EH (cell line): ENCODE measurements around the gene PCCA.
"Not testable (repeated sequence)": the region's sequence is repeated elsewhere in the genome, so short reads cannot be mapped to it uniquely, and the experiment has no call there.

Experiments
- DNase-seq: peaks from one replicate; pipeline ENCODE4 v3.0.0-alpha.2; 2015; ENCODE audit warnings: low read depth

Gene PCCA

DNA sequence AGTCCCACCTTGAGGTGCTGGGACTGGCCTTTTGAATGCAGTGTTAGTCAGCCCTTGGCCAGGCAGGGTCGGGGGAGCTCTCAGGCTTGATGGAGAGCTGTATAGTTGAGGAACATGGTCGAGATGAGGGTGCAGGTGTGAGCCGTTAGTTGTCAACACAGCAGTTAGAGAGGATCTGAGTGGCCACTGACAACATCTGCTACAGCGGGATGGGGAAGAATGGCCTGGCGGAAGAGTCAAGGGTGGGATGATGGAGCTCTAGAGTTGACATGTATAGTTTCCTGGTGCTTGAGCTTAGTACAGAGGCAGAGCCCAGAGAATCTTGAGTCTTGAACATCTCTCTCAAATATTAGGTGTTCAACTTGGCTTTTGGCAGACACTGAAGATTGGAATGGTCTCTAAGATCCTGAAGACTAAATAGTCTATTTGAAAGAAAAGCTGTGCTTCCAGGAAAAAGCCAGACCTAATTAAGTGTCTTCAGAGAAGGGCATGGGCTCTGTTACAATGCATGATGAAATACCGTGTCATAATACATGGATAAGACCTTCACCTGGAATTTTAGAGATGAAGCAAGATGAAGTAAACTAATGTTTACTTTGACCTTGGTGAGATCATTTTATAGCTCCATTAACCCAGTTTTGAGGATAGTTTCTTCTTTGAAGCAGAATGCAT lies 9.7 kb downstream of the PCCA start:
- peak; percentile 15 for DNase-seq

DNA sequence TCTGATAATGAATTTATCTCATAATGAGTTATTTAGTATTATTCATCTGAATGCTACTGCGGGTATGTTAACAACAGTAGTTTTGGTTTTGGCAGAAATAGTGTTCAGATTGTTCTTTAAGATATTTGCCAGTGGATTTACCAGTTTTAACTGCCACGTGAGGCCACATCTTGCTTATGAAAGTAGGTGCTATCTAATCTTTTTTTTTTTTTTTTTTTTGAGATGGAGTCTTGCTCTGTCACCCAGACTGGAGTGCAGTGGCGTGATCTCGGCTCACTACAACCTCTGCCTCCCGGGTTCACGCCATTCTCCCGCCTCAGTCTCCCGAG lies 10.2 kb downstream of the PCCA start:
- DNase-seq: not testable (repeated sequence)

DNA sequence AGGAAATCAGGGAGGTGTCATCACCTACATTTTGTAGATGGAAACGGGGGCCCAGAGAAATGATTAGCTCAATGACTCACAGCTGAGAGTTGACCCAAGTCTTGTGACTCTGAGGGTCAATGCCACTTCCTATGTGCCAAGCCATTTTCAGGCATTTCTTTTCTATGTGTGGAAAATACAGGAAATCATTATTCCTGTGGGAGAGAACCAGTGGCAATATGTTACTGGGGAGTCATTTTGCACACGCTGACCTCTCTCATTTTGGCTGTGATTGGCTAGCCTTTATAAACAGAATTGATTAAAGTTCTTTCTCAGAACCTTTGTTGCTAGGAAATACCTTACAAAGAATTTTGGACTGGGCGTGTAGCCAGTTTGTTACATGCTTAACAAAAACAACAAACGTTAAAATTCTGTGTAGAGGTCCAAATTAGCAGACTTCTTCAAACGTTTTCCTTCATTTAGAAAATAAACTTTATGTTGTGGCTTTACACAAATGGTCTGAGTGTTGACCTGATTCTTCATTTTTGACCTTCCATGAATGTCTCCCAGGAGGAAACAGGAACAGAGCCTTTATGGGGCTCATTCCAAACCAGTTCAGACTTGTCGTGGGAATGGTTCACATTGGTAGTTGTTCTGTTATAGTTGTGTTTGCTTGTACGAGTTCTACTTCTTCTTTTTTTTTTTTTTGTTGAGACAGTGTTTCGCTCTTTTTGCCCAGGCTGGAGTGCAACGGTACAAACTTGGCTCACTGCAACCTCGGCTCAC lies 11.4 kb downstream of the PCCA start:
- DNase-seq: peak; percentile 84

DNA sequence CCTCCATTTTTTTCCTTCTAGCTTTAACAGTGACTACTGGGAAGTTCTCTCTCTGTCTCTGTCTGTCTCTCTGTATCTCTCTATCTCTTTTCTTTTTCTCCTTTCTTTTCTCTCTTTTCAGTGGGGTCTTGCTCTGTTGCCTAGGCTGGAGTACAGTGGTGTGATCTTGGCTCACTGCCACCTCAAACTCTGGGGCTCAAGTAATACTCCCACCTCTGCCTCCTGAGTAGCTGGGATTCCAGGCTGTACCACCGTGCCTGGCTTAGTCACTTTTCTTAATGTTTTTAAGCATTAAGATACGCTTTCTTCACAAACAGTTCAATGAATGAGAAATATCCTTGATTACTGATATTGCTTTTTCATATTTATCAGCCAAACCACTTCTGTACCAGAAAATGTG lies 13.1 kb downstream of the PCCA start:
- DNase-seq: no peak

DNA sequence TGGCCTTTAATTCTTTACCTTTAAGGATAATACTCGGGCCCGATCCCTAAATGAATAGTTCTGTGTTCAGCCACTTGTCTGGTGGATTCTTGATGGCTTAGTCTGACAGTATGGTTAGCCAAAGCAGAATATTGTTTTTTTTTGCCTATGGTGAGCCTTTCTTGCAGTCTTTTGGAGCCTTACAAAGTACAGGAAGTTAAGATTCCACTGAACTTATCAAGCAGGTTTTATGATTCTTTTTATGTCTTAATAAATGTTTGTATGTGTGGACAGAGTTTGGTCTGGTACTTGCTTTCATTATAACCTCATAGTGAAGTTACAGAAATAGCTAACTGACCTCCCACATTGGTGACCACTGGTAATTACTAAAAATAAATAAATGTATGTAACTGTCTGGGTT lies 17.1 kb downstream of the PCCA start:
- peak; percentile 74 for DNase-seq

DNA sequence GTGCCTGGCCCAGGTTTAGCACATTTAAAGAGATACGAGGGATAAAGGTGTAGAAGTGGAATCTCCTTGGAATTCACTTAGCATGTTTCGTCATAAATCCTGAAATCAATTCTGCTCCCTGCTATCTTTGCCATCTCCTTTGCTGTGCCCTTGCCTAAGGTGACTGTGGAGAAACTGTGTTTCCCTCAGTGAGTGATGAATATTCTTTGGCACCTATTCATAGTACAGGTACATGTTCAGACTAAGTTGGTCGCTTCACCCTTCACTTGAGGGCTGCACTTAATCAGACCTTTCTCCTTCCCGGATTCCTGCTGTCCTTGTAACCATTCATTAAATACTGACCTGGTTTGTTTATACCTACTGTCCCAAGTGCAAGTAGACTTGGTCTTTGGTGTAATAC lies 17.8 kb downstream of the PCCA start:
- DNase-seq: no peak

DNA sequence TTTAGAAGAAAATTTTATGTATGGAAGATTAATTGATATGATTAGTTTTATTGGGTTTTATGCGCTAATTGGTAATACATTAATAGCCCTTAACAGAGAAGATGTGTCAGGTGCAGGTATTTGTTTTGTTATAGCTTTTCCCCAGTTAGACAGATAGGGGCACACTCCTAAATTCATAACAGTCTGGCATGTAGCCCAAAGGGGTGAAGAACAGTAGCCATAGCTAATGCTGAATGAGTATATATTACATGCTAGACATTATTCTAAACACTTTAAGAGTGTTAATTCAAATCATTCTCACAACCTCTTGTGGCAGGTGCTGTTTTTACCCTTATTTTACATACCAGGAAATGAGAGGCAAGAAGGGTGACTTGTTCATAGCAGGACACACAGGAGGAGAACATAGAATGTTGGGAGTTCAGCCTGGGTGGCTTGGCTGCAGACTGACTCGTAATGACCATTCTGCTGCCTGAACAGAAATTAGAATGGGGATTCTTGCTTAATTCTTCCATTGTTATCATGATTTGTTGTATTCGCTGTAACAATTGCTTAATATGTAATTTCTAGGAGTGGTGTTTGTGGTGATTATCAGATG lies 20.1 kb downstream of the PCCA start:
- no peak for DNase-seq

DNA sequence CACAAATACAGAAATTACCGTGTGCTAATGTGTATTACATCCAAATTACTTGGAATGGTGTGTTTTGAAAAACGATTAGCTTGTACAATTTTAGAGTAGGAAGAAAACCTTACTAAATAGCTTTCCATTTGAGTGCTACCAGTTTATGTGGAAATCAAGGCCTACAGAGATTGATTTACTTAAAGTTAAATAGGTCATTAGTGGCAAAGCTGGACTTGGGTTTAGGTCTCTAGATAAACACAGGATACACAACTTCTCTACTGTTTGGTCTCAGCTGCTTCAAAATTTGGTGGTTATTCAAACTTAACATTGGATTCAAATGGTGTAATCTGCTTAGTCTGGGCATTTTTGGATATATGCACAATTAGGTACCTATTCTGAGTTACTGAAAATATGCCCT lies 21.4 kb downstream of the PCCA start:
- DNase-seq: no peak

DNA sequence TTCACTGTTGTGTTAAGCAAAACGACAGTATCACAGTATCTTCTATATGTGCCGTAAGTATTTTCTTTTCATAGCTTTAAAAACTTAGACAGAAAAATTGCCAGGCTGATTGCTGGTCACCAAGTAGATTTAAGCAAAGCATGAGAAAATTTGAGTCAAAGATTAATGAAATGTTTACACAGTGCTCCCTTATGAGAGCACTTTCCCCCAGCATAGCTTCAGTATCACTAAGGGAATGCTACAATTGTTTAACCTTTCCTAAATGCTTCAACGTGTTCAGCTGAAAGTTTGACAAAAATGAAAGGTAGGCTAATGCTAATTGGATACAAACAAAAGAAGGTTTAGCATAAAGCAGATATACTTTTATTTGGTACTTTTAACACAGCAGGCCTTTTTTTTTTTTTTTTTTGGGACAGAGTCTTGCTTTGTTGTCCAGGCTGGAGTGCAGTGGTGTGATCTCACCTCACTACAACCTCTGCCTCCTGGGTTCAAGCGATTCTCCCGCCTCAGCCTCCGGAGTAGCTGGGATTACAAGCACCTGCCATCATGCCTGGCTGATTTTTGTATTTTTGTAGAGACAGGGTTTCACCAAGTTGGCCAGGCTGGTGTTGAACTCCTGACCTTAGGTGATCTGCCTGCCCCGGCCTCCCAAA lies 23.4 kb downstream of the PCCA start:
- no peak for DNase-seq

DNA sequence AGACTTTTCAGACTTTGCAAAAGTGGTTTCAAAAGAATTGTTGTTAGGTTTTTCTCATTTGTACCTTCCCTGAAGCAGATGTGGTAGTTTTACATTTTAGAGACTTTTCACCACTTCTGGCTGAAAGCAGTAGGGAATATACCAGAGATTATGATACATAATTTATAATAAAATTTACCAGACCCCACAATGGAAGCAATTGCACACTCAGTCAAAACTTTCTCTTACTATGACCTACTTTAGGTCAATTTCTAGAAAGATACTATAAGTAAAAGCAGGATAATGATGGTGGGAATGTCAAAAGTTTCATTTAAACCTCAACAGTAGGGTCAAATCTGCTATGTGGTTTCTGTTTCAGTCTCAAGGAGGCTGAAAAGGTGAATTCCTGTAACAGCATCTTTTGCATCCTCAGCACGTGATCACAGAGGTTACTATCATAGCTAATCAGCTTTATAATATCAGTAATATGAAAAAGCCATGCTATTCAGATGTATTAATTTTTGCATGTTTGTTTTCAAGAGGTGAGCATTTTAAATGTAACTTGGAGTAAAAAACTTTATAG lies 26.9 kb downstream of the PCCA start:
- no peak for DNase-seq

DNA sequence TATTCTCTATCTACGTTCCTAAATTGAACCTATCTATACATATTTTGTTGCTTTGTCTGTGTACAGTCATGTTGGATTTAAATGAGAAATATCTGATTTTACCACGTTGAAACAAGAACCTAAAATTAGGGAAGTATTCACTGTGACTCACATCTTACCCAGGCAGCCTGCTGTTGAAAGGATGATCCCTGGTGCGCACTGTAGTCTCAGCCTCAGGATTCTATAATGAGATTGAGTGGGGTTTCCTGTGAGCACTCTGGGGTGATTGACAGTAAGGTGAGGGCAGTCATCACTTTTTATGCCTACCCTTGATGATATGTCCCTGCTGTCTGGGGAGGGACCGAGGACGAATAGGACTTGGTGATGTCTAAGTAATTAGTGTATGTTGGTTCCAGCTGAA lies 35.4 kb downstream of the PCCA start:
- DNase-seq: peak; percentile 45

DNA sequence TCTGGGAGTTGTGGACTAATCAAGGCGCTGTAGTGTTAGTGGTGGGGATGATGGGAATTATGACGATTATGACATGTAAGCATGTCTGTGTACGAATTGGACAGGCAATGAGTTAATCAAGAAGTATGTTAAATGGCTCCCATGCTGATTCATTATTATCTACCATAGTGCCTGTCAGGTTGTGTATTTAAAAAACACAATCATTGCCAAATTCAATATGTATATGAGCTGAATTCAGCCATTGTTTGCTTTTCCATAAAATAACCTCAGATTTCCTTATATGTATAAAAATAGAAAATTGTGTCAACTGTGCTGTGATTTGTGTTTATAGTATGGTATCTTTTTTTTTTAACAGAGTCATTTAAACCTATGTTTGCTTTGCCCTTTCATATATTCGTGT lies 37.1 kb downstream of the PCCA start:
- DNase-seq: no peak

DNA sequence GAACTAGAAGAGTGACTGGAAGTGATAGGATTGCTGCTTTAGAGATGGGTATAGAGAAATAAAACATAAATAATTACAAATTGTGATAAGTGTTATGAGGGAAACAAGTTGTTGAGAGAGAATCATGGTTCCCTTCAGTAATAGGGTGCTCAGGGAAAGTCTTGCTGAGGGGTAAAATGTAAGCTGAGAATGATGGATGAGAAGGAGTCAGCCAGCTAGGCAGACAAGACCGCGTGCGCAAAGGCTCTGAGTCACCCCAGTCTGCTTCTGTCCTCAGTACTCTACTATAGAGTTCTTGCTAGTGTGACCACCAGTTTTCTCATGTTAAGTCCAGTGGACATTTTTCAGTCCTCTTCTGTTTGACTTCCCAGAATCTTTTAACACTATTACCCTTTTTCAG lies 39.5 kb downstream of the PCCA start:
- peak; percentile 43 for DNase-seq

DNA sequence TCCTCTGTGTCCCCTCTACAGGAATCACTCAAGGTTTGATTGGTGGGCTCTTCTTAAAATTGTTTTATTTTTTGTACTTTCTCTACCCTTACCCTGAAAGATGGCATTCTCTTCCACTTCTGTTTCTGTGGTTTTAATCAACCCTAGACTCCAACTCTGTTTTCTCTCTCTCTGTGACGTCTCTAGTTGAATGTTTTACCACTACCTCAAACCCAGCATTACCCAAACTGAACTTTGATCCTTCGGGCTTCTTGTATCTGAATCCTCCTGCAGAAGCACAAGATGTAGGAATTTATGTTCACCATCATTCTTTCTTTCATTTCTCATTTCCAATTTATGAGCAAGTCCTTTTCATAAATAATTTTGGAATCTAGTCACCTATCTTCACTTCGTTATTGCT lies 39.9 kb downstream of the PCCA start:
- DNase-seq: no peak

DNA sequence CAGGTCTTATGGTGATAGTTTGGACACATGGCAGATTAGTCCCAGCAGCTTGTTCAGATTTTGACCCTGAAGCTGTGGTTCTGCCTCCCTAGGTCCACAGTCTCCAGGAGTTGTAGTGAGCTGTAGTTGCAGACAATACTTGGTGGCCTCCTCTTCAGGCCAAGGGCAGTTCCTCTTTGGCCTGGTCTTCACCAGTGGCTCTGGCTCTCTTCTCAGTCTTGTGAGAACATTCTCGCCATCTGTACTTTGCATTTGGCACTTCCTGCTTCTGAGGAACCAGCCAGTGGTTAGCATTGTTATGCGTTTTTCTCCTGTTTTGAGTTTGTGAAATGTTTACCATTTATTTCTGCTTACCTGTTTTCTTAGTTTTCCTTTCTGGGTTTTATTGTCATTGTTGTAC lies 40.7 kb downstream of the PCCA start:
- DNase-seq: peak; percentile 21

DNA sequence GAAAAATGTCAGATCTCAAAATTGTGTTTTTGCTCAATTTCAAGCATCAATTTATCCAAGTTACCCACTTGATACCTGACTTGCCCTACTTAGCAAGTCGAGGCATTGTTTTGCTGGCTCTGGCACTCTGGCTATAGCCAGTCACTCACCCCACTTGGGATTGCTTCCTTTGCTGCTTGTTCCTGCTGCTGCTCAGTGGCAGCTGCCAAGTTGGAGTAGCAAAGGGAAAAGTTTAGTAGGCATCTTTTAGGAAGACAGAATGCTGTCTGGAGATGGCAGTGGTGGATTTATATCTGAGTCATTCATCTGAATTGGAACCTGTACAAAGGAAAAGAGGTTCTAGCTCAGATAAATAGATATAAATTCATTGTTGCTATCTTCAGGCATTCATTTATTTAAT lies 41.2 kb downstream of the PCCA start:
- DNase-seq: peak; percentile 31

DNA sequence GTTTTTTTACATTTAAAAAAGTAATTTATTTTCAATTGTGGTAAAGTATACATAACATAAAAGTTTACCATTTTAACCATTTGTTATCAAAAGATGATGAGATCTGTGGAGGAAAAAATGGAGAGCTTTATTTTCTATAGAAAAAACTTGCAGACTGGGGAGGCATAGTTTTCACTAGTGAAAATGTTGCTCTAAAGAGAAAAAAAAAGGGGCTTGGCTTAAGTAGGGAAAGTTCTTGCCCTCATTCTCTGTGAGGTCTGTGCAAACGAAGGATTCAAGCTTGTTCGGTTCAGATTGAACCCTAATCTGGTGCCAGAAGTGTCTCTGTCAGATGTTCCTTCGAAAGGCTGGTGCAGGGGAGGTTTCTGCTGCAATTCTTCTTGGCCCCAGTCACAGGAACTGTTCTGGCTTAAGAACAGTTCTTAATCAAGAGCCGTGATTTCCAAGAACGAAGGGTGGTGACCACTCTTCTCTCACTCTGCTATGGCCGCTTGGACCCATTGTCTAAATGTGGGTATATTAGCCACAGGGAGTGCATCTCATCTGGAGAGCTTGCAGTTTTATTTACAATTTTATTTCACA lies 42.1 kb downstream of the PCCA start:
- no peak for DNase-seq

DNA sequence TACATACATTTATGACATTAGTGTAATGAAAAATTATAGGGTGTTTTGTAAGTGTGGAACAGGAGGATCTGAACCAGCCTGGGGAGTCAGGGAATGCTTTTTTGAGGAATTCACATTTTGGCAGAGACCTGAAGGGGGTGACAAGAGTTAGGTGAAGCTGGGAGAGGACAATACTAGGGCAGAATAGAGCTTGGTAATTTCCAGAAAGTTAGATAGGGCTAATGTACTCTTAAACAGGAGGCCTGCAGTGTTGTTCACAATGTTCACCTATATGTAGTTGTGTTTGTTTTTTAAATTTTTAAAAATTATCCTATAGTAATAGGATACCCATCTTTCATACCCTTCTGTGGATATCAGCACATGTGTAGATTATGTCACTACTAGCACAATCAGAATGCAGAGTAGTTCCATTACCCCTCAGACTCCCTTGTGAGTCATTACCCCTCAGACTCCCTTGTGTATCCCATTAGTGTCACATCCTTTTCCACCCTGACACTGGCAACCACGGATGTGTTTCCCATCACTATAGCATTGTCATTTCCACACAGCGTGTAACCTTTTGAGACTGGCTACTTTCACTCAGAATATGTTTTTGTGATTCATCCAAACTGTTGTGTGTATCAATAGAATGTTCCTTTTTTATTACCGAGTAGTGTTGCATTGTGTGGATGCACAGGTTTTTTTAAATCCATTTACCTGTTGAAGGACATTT lies 43.1 kb downstream of the PCCA start:
- DNase-seq: peak; percentile 91

DNA sequence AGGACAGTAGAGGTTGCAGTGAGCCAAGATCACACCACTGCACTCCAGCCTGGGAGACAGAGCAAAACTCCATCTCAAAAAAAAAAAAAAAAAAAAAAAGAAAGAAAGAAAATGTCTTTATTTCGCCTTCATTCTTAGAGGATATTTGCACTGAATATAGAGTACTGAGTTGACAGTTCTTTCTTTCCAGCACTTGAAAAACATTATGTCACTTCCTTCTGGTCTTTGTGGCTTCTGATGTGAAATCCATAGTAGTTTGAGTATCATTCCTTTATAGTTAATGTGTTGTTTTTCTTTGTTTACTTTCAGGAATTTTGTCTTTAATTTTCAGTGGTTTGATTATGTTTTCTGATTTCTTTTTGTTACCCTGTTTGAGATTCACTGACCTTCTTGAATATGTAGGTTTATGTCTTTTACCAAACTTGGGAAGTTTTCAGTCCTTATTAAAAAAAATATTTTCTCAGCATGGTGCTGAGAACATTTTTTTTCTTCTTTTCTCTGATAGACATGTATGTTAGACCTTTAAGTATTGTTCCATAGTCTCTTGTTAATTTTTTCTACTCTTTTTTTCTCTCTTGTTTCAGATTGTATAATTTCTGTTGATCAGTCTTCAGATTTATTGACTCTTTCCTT lies 50.1 kb downstream of the PCCA start:
- peak; percentile 28 for DNase-seq

DNA sequence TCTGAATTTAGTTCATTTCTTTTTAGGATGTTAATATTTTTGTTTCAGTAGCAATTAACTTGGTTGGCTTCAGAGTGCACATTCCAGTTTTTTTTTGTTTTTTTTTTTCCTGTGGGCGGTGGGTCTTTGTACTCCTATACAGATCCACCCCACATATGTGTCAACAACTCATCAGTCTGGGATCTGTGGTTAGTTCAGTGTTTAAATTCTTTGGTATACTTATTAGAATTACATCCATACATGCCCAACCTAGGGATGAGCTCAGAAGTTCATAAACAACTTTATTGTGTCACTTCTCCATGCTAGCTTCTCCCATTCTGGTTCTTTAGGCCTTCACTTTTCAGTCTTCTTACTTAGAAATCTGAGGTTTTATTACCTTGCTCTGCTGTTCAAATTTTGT lies 50.9 kb downstream of the PCCA start:
- peak; percentile 39 for DNase-seq

DNA sequence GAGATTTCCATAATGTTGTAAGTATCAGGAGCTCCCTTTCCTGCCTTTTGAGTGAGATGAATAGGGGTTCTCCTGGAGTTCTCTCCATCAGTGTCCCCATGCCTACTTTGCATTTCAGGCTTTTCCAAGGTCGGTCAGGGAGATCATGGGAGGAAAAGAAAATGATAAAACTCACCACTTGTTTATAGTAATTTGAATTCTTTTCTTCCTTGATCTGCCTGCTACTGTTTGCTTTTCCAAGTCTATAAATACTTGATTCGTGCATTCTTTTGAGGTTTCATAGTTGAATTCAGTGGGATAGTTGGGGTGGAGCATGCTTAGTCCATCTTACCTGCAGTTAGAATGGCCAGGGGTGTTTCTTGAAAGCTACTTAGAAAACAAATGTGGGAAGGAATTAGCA lies 51.5 kb downstream of the PCCA start:
- peak; percentile 20 for DNase-seq
